Astrocyte (in vitro differentiated cells and primary cell): ENCODE measurements around the gene PCDHGA10. TPM values are rescaled to one million over a fixed set of nuclear protein-coding genes. Genes with fewer than 3 reads are reported as not detected.

Experiments
- DNase-seq: peaks from one replicate; pipeline ENCODE4 v3.0.0-alpha.2; 2010; ENCODE audit warnings: low read depth
- FAIRE-seq: peaks from 2 replicates; lab custom pipeline; 2011; peaks lifted over from hg19 to GRCh38; lab: Jason Lieb, UNC
- H2AFZ ChIP-seq: 2 replicates; pipeline ENCODE4 v1.6.0; 2012; ENCODE audit warnings: low read depth, low read length, inconsistent platforms
- H3K27ac ChIP-seq: 2 replicates; pipeline ENCODE4 v1.5.1; 2011; ENCODE audit warnings: low read depth, low read length, inconsistent platforms
- H3K27me3 ChIP-seq: 2 replicates; pipeline ENCODE4 v1.6.0; 2011; ENCODE audit warnings: low read length, inconsistent platforms; ENCODE audit not compliant: insufficient read depth
- H3K36me3 ChIP-seq: 2 replicates; pipeline ENCODE4 v1.5.1; 2011; ENCODE audit warnings: low read length, inconsistent platforms; ENCODE audit not compliant: insufficient read depth
- H3K4me1 ChIP-seq: 2 replicates; pipeline ENCODE4 v1.5.1; 2011; ENCODE audit warnings: low read length, inconsistent platforms; ENCODE audit not compliant: insufficient read depth
- H3K4me2 ChIP-seq: 2 replicates; pipeline ENCODE4 v1.6.0; 2012; ENCODE audit warnings: low read length, inconsistent platforms
- H3K4me3 ChIP-seq: 2 replicates; pipeline ENCODE4 v1.5.1; 2011; ENCODE audit warnings: low read depth, mild to moderate bottlenecking, low read length, inconsistent platforms; ENCODE audit not compliant: insufficient read depth
- H3K79me2 ChIP-seq: 2 replicates; pipeline ENCODE4 v1.6.0; 2012; ENCODE audit warnings: mild to moderate bottlenecking, low read length, inconsistent platforms; ENCODE audit not compliant: insufficient read depth
- H3K9ac ChIP-seq: 2 replicates; pipeline ENCODE4 v1.6.0; 2012; ENCODE audit warnings: mild to moderate bottlenecking, low read length, inconsistent platforms
- H3K9me3 ChIP-seq: 2 replicates; pipeline ENCODE4 v1.5.1; 2012; ENCODE audit warnings: low read depth, mild to moderate bottlenecking, low read length, inconsistent platforms; ENCODE audit not compliant: insufficient read depth
- H4K20me1 ChIP-seq: 2 replicates; pipeline ENCODE4 v1.6.0; 2012; ENCODE audit warnings: low read length, inconsistent platforms; ENCODE audit not compliant: insufficient read depth
- H3K27ac Mint-ChIP-seq: one replicate; pipeline ENCODE4 v1.8.0; 2021; ENCODE audit warnings: mild to moderate bottlenecking, mixed read lengths; ENCODE audit not compliant: unreplicated experiment
- H3K27me3 Mint-ChIP-seq: one replicate; pipeline ENCODE4 v1.8.0; 2021; ENCODE audit warnings: low read depth, mixed read lengths; ENCODE audit not compliant: unreplicated experiment
- H3K36me3 Mint-ChIP-seq: one replicate; pipeline ENCODE4 v1.8.0; 2021; ENCODE audit warnings: low read depth, mixed read lengths; ENCODE audit not compliant: unreplicated experiment
- H3K4me1 Mint-ChIP-seq: one replicate; pipeline ENCODE4 v1.8.0; 2021; ENCODE audit warnings: low read depth, mixed read lengths; ENCODE audit not compliant: unreplicated experiment
- H3K4me3 Mint-ChIP-seq: one replicate; pipeline ENCODE4 v1.8.0; 2021; ENCODE audit warnings: mild to moderate bottlenecking, moderate library complexity, mixed read lengths; ENCODE audit not compliant: unreplicated experiment
- H3K9me3 Mint-ChIP-seq: one replicate; pipeline ENCODE4 v1.8.0; 2021; ENCODE audit warnings: mild to moderate bottlenecking, mixed read lengths; ENCODE audit not compliant: unreplicated experiment
- CTCF ChIP-seq: IDR thresholded peaks from 2 replicates; pipeline ENCODE4 v1.5.1; 2011; ENCODE audit warnings: low read depth, mild to moderate bottlenecking, inconsistent platforms, low read length, moderate library complexity; ENCODE audit not compliant: insufficient read depth
- EZH2 ChIP-seq: IDR thresholded peaks from 2 replicates; pipeline ENCODE4 v1.6.1; 2012; ENCODE audit warnings: mild to moderate bottlenecking, low read length, inconsistent platforms; ENCODE audit not compliant: insufficient read depth
- total RNA-seq: library from RNA; stranded (reverse); gene quantifications from 2 replicates; pipeline ENCODE4 v1.2.1, GENCODE V29; 2021

PCDHGA10 gene
- total RNA-seq, 1 donor from 2014 or later: 34.0 TPM

- Mint-ChIP-seq H3K9me3 (peaks cover 12% of the 10 kb centered on the region), H3K36me3 (peaks cover 7% of the 10 kb centered on the region), H3K4me3 (no peak overlapping the region), H3K27ac (no peak overlapping the region), H3K4me1 (no peaks in the 10 kb centered on the region), H3K27me3 (no peaks in the 10 kb centered on the region)
- H3K9me3 ChIP-seq: peaks cover 30% of the 10 kb centered on the region
- no peaks in the 10 kb centered on the region for H3K36me3 ChIP-seq
- H2AFZ ChIP-seq: no peak overlapping the region
- no peaks in the 10 kb centered on the region for H3K4me1 ChIP-seq
- H3K4me3 ChIP-seq: peak overlapping the region; percentile 62
- FAIRE-seq (no peak), DNase-seq (no peak)
- no peaks in the 10 kb centered on the region for H3K79me2 ChIP-seq
- no peaks in the 10 kb centered on the region for H4K20me1 ChIP-seq
- no peak overlapping the region for H3K9ac ChIP-seq
- no peak overlapping the region for H3K27ac ChIP-seq
- no peak for TF ChIP-seq CTCF
- no peak for TF ChIP-seq EZH2
- H3K27me3 ChIP-seq: no peaks in the 10 kb centered on the region
- peak overlapping the region; percentile 80 for H3K4me2 ChIP-seq
These were observed 29.4 kb upstream of the PCDHGA10 start for GRCh38 chr5:141383345-141383744.

GRCh38 chr5:141384471-141385267 lies 28.1 kb upstream of the PCDHGA10 start:
- H3K9me3 Mint-ChIP-seq: peaks cover 19% of the 10 kb centered on the region
- no peak overlapping the region for H3K4me3 ChIP-seq
- no peak for TF ChIP-seq EZH2
- no peak for TF ChIP-seq CTCF
- no peak overlapping the region for H3K27ac ChIP-seq
- no peaks in the 10 kb centered on the region for H3K4me1 ChIP-seq
- H4K20me1 ChIP-seq: no peaks in the 10 kb centered on the region
- FAIRE-seq (no peak), DNase-seq (no peak)
- H3K9ac ChIP-seq: no peak overlapping the region
- H2AFZ ChIP-seq: no peak overlapping the region
- no peaks in the 10 kb centered on the region for H3K4me1 Mint-ChIP-seq
- H3K36me3 ChIP-seq: no peaks in the 10 kb centered on the region
- H3K9me3 ChIP-seq: peaks cover 41% of the 10 kb centered on the region
- no peaks in the 10 kb centered on the region for H3K27me3 Mint-ChIP-seq
- H3K27me3 ChIP-seq: no peaks in the 10 kb centered on the region
- no peak overlapping the region for H3K27ac Mint-ChIP-seq
- H3K4me3 Mint-ChIP-seq: no peak overlapping the region
- no peaks in the 10 kb centered on the region for H3K79me2 ChIP-seq
- peaks cover 8% of the 10 kb centered on the region for H3K36me3 Mint-ChIP-seq
- no peak overlapping the region for H3K4me2 ChIP-seq
